DMS 273 treated with DMSO at 0.1 percent for 48 hours (cell line): Measurements from ENCODE around the gene BARD1.
"Not testable (repeated sequence)": the region's sequence is repeated elsewhere in the genome, so short reads cannot be mapped to it uniquely, and the experiment has no call there.

Experiments used
- DNase-seq: peaks from one replicate; lab custom pipeline; 2025; lab: John Stamatoyannopoulos, UW

BARD1 gene

GRCh38 chr2:214765180-214765579 is 44.3 kb downstream of the BARD1 start:
- DNase-seq = no peak

- no peak for DNase-seq
These were observed 56.0 kb downstream of the BARD1 start for GRCh38 chr2:214753455-214753854.

GRCh38 chr2:214750529-214750928 is 59.0 kb downstream of the BARD1 start:
- DNase-seq = no peak

- DNase-seq = no peak
These were observed 61.5 kb downstream of the BARD1 start for GRCh38 chr2:214747992-214748391.

- no peak for DNase-seq
These were observed 67.4 kb downstream of the BARD1 start for GRCh38 chr2:214742119-214742518.

- DNase-seq = no peak
These were observed 68.6 kb downstream of the BARD1 start for GRCh38 chr2:214740867-214741395.

GRCh38 chr2:214737188-214737587 is 72.3 kb downstream of the BARD1 start:
- DNase-seq = no peak

GRCh38 chr2:214730800-214731407 is 78.6 kb downstream of the BARD1 start:
- DNase-seq = no peak

GRCh38 chr2:214730248-214730647 is 79.2 kb downstream of the BARD1 start:
- DNase-seq = no peak

- DNase-seq = no peak
These were observed 84.7 kb downstream of the BARD1 start for GRCh38 chr2:214724741-214725140.

- DNase-seq = not testable (repeated sequence)
These were observed 91.6 kb downstream of the BARD1 start for GRCh38 chr2:214717837-214718236.

- no peak for DNase-seq
These were observed 92.5 kb downstream of the BARD1 start for GRCh38 chr2:214716811-214717560.

GRCh38 chr2:214715025-214715424 is 94.5 kb downstream of the BARD1 start:
- DNase-seq = no peak

GRCh38 chr2:214713080-214713830 is 96.2 kb downstream of the BARD1 start:
- DNase-seq = no peak

GRCh38 chr2:214710729-214711128 is 98.8 kb downstream of the BARD1 start:
- DNase-seq = no peak

- no peak for DNase-seq
These were observed 102.5 kb downstream of the BARD1 start for GRCh38 chr2:214706986-214707385.

GRCh38 chr2:214699236-214699635 is 110.2 kb downstream of the BARD1 start:
- DNase-seq = no peak

- DNase-seq = no peak
These were observed 112.8 kb downstream of the BARD1 start for GRCh38 chr2:214696681-214697080.

GRCh38 chr2:214695789-214696188 is 113.7 kb downstream of the BARD1 start:
- DNase-seq = no peak

- not testable (repeated sequence) for DNase-seq
These were observed 125.9 kb downstream of the BARD1 start for GRCh38 chr2:214683557-214683956.

GRCh38 chr2:214679736-214680135 is 129.7 kb downstream of the BARD1 start:
- no peak for DNase-seq

- DNase-seq = no peak
These were observed 132.9 kb downstream of the BARD1 start for GRCh38 chr2:214676421-214677089.
